HUES64 (cell line): ENCODE measurements around the gene TPSD1.
"Not testable (repeated sequence)": the region's sequence is repeated elsewhere in the genome, so short reads cannot be mapped to it uniquely, and the experiment has no call there.

Experiments used
- H3K27ac ChIP-seq: 2 replicates; pipeline ENCODE4 v1.7.0; 2013; ENCODE audit warnings: low read depth, low read length, inconsistent platforms
- H3K27me3 ChIP-seq: 2 replicates; pipeline ENCODE4 v1.6.1; 2013; ENCODE audit warnings: mild to moderate bottlenecking, low read length; ENCODE audit not compliant: insufficient read depth
- H3K36me3 ChIP-seq: 2 replicates; pipeline ENCODE4 v1.6.1; 2013; ENCODE audit warnings: mild to moderate bottlenecking, low read length; ENCODE audit not compliant: insufficient read depth
- H3K4me1 ChIP-seq: 2 replicates; pipeline ENCODE4 v1.6.1; 2013; ENCODE audit warnings: mild to moderate bottlenecking, low read length, moderate library complexity; ENCODE audit not compliant: insufficient read depth
- H3K4me3 ChIP-seq: 2 replicates; pipeline ENCODE4 v1.5.1; 2013; ENCODE audit warnings: mild to moderate bottlenecking, low read length, moderate library complexity
- H3K9ac ChIP-seq: 2 replicates; pipeline ENCODE4 v1.6.1; 2013; ENCODE audit warnings: mild to moderate bottlenecking, low read depth, low read length
- H3K9me3 ChIP-seq: 2 replicates; pipeline ENCODE4 v1.6.1; 2013; ENCODE audit warnings: low read depth, low read length; ENCODE audit not compliant: insufficient read depth
- WGBS: fragments of 150-250, 120-280 bp; methylation state at CpG from one replicate; pipeline ENCODE4 v1.1.7; 2013; ENCODE audit warnings: missing lambda C conversion rate; 5-methylcytosine and 5-hydroxymethylcytosine counted together

Gene TPSD1

GRCh38 chr16:1221628-1222552 lies 34.0 kb upstream of the TPSD1 start:
- no peaks in the 10 kb centered on the region for H3K4me1 ChIP-seq

DNA sequence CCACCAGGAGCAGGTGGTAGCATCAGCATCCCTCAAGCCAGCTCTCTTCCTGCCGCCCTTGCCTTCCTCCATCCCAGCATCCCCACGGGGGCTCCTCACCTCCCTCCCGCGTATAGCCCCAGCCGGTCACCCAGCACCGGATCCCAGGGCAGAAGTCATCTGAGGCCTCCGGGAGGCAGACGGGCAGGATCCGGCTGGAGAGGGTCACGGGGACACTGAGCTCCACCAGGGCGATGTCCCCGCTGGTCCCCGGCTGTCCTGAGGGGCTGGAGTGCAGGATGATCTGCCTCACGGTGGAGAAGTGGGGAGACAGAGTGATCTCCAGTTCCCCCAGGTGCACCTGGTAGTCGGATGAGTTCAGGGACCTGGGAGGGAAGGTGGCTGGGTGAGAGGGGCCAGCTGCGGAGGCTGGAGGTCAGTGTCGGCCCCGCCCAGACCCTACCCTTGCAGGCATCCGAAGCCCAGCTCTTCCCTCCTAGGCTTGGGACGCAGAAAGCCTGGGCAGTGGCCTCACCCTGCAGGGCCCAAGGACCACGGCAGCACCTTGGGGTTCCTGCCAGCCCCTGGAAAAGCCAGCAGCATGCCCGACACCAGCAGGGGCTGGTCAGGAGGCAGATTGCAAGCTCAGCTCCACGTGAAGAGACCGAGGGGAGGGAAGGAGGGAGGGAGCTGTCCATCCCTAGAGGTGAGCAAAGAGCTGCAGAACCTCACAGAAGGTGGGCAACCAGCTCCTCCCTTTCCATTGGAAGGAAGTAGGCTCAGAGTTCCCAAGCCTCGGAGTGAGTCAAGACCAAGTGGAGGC lies 33.1 kb upstream of the TPSD1 start:
- Histone ChIP-seq H3K36me3 (0 out of 2 replicates have a peak, but pooled peaks cover 20% of the 10 kb centered on the region), H3K27ac (no peak overlapping the region), H3K27me3 (no peaks in the 10 kb centered on the region; the same call in 1 of the 2 replicates), H3K4me3 (no peak overlapping the region), H3K9ac (no peak overlapping the region), H3K9me3 (no peaks in the 10 kb centered on the region), H3K4me1 (no peaks in the 10 kb centered on the region)
- WGBS, result 87% methylated on average over 25 of the region's 25 CpGs

More at GRCh38 chr16:1221628-1222552, 34.0 kb upstream of the TPSD1 start:
- H3K27ac ChIP-seq, result no peak overlapping the region
- H3K36me3 ChIP-seq, result peaks cover 28% of the 10 kb centered on the region; the same call in 1 of the 2 replicates
- no peaks in the 10 kb centered on the region for H3K27me3 ChIP-seq
- 93% methylated on average over 40 of the region's 40 CpGs for WGBS
- H3K9ac ChIP-seq, result no peak overlapping the region
- H3K9me3 ChIP-seq, result no peaks in the 10 kb centered on the region
- H3K4me3 ChIP-seq, result no peak overlapping the region

- 94% methylated on average over 38 of the region's 38 CpGs for WGBS
- H3K27me3 ChIP-seq, result no peaks in the 10 kb centered on the region; the same call in 1 of the 2 replicates
- no peak overlapping the region for H3K27ac ChIP-seq
- no peak overlapping the region for H3K4me3 ChIP-seq
- no peaks in the 10 kb centered on the region for H3K4me1 ChIP-seq
- no peak overlapping the region for H3K9ac ChIP-seq
- H3K36me3 ChIP-seq, result 0 out of 2 replicates have a peak, but pooled peaks cover 14% of the 10 kb centered on the region
- H3K9me3 ChIP-seq, result no peaks in the 10 kb centered on the region
Measured at GRCh38 chr16:1223355-1224214, 32.3 kb upstream of the TPSD1 start.

DNA sequence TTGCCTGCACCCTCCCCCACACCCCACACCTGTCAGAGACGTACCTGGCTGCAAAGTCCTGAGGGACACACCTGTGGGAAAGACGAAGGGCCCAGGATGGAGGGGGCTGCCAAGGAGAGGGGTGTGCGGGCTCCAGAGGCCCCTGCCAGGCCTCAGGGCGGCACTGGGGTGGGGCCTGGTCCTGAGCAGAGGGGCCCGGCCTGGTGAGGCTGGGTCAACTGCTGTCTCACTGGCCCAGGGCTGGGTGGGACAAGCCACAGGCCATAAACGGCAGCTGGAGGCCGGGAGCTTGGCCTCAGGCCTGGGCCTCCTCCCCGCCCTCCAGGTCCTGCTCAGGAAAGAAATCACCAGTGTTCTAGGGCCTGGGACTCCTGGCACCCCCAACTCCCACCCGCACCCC lies 31.3 kb upstream of the TPSD1 start:
- Histone ChIP-seq H3K9ac (no peak overlapping the region), H3K27ac (no peak overlapping the region), H3K27me3 (no peaks in the 10 kb centered on the region; the same call in 1 of the 2 replicates), H3K36me3 (0 out of 2 replicates have a peak, but pooled peaks cover 11% of the 10 kb centered on the region), H3K4me1 (no peaks in the 10 kb centered on the region), H3K4me3 (no peak overlapping the region), H3K9me3 (no peaks in the 10 kb centered on the region)
- WGBS, result 93% methylated on average over 9 of the region's 9 CpGs

DNA sequence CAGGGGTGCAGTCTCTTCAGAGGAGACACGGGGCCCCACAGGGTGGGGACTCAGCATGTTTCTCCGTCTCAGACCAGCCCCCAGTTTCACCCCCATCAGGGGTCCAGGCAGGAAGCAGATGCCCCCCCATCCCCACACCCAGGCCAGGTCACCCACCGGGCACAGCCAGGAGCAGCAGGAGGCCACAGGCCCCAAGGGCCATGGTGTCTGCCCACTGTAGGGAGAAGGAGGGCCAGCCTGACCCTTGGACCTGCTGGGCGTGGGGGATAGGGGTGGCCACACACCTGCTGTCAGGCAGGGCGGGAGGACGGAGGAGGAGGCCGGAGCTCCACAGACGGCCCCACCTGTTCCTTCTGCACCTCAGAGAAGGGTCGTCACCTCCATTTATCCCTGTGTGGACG lies 30.8 kb upstream of the TPSD1 start, which contains the start of gene TPSG1:
Gene TPSG1 (minus strand): TSS at position 218 of the 401 bp plus-strand sequence. CDS start 16 bp downstream, at position 202.
- 89% methylated on average over 10 of the region's 10 CpGs for WGBS
- H3K36me3 ChIP-seq, result 0 out of 2 replicates have a peak, but pooled peaks cover 6% of the 10 kb centered on the region
- H3K9me3 ChIP-seq, result no peaks in the 10 kb centered on the region
- no peak within 1 kb of the TSS for H3K4me3 ChIP-seq
- H3K4me1 ChIP-seq, result no peaks in the 10 kb centered on the region
- no peaks in the 10 kb centered on the region; the same call in 1 of the 2 replicates for H3K27me3 ChIP-seq
- H3K9ac ChIP-seq, result no peak within 1 kb of the TSS
- H3K27ac ChIP-seq, result no peak within 1 kb of the TSS

DNA sequence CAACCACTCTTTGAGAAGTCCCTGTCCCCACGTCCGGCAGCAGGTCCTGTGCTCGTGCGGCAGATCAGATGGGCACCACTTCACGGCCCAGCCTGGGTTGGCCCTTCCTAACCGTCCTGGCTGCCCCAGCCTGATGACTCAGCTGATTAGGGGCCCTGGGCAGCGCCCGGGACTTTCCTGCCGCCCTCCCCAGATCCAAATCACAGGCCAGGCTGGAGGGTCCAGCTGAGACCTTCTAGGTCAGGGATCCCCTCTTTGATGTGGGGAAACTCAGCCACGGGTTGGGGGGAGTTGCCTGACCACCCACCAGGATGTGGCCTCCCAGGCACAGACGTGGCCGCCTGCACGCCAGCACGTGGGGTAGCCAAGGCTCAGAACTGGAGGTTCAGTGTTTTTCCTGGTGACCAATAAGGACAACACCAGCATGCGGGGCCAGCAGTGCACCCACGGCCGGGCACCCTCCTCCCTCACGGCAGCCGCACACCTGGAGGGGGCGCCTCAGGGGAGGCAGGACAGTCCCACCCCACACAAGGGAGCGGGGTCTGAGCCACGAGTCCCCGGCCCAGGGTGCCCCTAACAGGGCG lies 30.0 kb upstream of the TPSD1 start:
- WGBS, result 78% methylated on average over 22 of the region's 24 CpGs
- H3K9me3 ChIP-seq, H3K4me1 ChIP-seq, H3K27me3 ChIP-seq, H3K4me3 ChIP-seq, H3K36me3 ChIP-seq, H3K9ac ChIP-seq, H3K27ac ChIP-seq: not testable (repeated sequence)

DNA sequence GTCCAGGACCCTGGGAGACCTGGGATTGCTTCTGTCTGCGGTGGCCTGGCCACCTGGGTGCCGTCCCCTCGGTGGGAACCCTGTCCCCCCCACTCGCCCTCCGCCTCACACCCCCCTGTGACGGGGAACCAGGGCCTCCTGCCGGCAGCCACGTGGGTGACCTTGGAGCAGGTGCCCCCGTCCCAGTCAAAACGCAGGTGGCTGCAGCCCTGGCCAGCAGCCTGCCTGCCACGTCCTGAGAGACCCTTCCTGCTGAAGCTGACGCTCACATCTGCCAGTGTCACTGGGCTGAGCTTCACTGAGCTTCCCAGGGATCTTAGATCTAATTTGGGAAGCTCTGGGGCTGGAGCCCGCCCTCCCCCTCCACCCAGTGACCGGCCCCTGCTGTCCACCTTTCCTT lies 29.2 kb upstream of the TPSD1 start:
- H3K4me3 ChIP-seq, H3K27ac ChIP-seq, H3K4me1 ChIP-seq, H3K9me3 ChIP-seq, H3K27me3 ChIP-seq, H3K36me3 ChIP-seq, H3K9ac ChIP-seq: not testable (repeated sequence)
- WGBS, result 76% methylated on average over 12 of the region's 14 CpGs

GRCh38 chr16:1228227-1228626 lies 27.6 kb upstream of the TPSD1 start:
- 90% methylated on average over 7 of the region's 7 CpGs for WGBS
- H3K27ac ChIP-seq, H3K4me3 ChIP-seq, H3K9me3 ChIP-seq, H3K9ac ChIP-seq, H3K27me3 ChIP-seq, H3K4me1 ChIP-seq, H3K36me3 ChIP-seq: not testable (repeated sequence)

- H3K27me3 ChIP-seq, H3K9me3 ChIP-seq, H3K4me3 ChIP-seq, H3K36me3 ChIP-seq, H3K27ac ChIP-seq, H3K9ac ChIP-seq, H3K4me1 ChIP-seq: not testable (repeated sequence)
- WGBS, result 91% methylated on average over 9 of the region's 13 CpGs
Measured at GRCh38 chr16:1229476-1229875, 26.4 kb upstream of the TPSD1 start.

- not testable (repeated sequence) for H3K27ac ChIP-seq, H3K36me3 ChIP-seq, H3K4me1 ChIP-seq, H3K9ac ChIP-seq, H3K27me3 ChIP-seq, H3K4me3 ChIP-seq, H3K9me3 ChIP-seq
- WGBS, result 17% methylated on average over 1 of the region's 11 CpGs
Measured at GRCh38 chr16:1230084-1230470, 25.8 kb upstream of the TPSD1 start, which contains the start of gene TPSB2. Gene TPSB2, minus strand, starts transcription at chr16:1230184. Its CDS starts 233 bp downstream, at chr16:1229951.
